ENCODE data around the gene HSPA4L. TPM values are rescaled to one million over a fixed set of nuclear protein-coding genes. Genes with fewer than 3 reads are reported as not detected.

The HSPA4L gene
- total RNA-seq, 1 experiment from 2014 or later = 3.7 TPM

DNA sequence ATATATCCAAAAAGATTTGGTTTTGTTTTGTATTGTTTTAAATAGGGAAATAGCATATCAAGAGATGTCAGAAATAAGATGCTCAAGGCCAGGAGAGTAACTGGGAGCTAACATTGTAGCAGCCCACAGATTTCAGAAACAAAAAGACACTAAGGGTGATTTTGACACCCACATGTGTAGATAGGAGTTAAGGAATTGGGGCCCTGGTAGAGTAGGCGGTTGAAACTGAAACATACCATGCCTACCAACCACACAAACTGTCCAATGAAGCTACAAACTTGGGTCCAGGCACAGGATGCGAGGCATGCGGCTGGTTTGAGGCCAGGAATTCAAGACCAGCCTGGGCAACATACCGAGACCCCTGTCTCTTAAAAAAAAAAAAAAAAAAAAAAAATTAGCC is 6.3 kb upstream of the HSPA4L start:
- H3K27me3 ChIP-seq (replicated peaks) = no peaks in the 10 kb centered on the region
- H3K4me1 ChIP-seq (replicated peaks) = no peaks in the 10 kb centered on the region
- no peaks in the 10 kb centered on the region for H3K9me3 ChIP-seq (replicated peaks)
- H3K36me3 ChIP-seq = no peaks in the 10 kb centered on the region
- no peak for DNase-seq (ENCODE audit: low read depth in 1 of 2, low spot score in 2 of 2)
- no peak overlapping the region for H3K27ac ChIP-seq
- H3K4me3 ChIP-seq = no peak overlapping the region

DNA sequence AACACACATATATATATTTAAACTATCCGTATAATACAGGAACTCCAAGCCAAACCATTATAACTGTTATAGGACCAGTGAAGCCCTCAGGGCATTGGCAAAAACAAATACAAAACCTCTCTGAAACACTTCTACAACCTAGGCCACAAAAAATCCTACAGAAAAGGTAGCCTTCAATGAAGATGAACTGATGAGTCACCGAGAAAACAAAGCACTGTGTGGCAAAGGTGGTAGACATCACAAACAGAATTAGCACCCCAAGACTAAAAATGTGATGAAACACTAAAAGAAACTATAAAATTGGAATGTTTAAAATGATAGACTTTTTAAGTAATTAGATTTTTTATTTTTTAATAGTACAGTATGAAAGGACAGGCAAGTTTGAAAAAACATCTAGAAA is 5.5 kb upstream of the HSPA4L start:
- H3K27ac ChIP-seq = no peak overlapping the region
- no peak for DNase-seq (ENCODE audit: low read depth in 1 of 2, low spot score in 2 of 2)

DNA sequence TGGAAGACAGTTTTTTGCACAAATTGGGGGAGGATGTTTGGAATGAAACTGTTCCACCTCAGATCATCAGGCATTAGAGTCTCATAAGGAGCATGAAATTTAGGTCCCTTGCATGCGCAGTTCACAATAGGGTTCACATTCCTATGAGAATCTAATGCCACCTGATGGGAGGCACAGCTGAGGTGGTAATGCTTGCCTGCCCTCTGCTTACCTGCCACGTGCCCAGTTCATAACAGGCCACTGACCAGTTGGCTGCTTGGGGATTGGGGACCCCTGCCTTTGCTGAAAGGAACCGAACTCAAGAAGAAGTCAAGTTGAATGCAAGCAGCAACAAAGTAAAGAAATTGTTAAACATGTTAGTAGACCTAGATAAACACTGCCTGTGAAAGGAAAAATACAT is 4.6 kb upstream of the HSPA4L start:
- Histone ChIP-seq H3K9me3 (replicated peaks) (no peaks in the 10 kb centered on the region), H3K4me3 (no peak overlapping the region), H3K4me1 (replicated peaks) (peaks cover 9% of the 10 kb centered on the region), H3K36me3 (no peaks in the 10 kb centered on the region), H3K27ac (no peak overlapping the region), H3K27me3 (replicated peaks) (no peaks in the 10 kb centered on the region; the same call in none of the 2 replicates)
- no peak for DNase-seq (ENCODE audit: low read depth in 1 of 2, low spot score in 2 of 2)

More for the DNA sequence above, 5.5 kb upstream of the HSPA4L start:
- H3K27me3 ChIP-seq (replicated peaks) = no peaks in the 10 kb centered on the region; the same call in 1 of the 2 replicates
- no peak overlapping the region for H3K4me3 ChIP-seq
- H3K9me3 ChIP-seq (replicated peaks) = no peaks in the 10 kb centered on the region
- H3K4me1 ChIP-seq (replicated peaks) = peaks cover 5% of the 10 kb centered on the region
- no peaks in the 10 kb centered on the region for H3K36me3 ChIP-seq

DNA sequence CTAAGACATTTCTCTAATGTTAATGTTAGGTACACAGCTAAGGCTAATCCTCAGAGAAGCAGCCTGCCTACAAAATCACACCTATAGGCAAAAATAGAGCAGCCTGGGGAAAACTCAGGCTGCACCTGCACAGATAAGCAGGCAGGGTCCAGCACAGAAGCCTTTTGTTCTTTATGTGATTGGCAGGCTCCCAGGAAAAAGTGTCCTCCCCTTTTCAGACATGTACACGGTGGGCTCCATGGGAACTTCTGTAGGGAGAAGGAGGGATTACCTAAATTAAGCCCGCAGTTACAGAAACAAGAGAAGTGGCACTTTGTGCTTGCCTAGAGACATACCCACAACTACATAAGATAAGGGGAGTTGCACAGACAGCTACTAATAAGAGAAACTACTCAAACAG is 4.0 kb upstream of the HSPA4L start:
- Histone ChIP-seq H3K9me3 (replicated peaks) (no peaks in the 10 kb centered on the region), H3K4me3 (no peak overlapping the region), H3K36me3 (no peaks in the 10 kb centered on the region), H3K4me1 (replicated peaks) (peaks cover 13% of the 10 kb centered on the region), H3K27me3 (replicated peaks) (no peaks in the 10 kb centered on the region; the same call in none of the 2 replicates), H3K27ac (no peak overlapping the region)
- DNase-seq (ENCODE audit: low read depth in 1 of 2, low spot score in 2 of 2) = no peak

DNA sequence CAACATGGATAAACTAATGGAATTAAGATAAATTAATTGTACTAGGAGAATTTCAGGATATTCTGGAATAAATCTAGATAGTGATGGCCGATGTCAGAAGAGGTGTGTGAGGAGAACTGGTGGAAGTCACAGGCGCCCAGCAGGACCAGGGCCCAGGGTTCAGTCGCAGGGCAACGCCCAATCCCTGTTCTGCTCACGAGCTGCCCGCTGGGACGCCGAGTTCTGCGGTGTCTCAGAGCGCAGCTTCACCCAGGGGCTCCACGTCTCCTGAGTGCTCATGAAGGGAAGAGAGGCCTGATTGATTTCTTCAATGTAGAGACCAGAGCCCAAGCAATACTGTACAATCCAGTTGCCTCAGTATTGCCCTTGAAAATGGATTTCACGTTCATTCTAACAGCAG is 1.5 kb upstream of the HSPA4L start:
- no peak for DNase-seq (ENCODE audit: low read depth in 1 of 2, low spot score in 2 of 2)
- no peaks in the 10 kb centered on the region for H3K36me3 ChIP-seq
- H3K27ac ChIP-seq = no peak overlapping the region
- no peak overlapping the region for H3K4me3 ChIP-seq
- peaks cover 20% of the 10 kb centered on the region for H3K4me1 ChIP-seq (replicated peaks)
- H3K27me3 ChIP-seq (replicated peaks) = no peaks in the 10 kb centered on the region; the same call in none of the 2 replicates
- H3K9me3 ChIP-seq (replicated peaks) = no peaks in the 10 kb centered on the region

DNA sequence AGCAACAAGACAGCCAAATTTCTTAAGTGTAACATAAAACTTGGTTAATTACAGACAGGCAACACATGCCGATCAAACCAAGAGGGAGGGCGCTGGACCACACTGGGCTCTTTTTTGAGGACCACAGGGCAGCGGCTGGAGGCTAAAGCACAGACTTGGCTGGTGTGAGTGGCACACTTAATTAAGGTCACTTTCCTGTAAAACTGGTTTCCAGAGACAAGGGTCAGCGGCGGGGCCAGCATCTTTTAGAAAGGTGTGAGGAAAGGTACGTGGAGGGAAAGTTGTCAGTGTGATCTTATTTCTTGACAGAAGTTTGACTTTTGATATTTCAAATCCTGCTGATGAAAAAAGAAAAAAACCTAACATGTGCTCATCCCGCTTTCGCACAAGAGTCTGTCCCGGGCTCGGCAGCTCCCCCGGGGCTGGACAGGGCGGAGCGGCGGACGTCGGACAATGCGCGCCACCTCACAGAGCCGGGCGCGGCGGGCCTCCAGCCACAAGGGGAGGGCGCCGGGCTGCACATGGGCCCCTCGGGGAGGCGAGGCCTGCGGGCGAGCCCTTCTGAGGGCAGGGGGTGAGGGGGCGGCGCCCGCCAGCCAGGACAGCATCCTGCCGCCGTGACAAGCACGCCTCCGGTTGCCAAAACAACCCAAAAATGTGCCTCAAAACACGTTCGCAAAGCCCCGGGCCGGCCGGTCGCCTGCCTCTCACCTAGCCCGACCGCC is 660 bp upstream of the HSPA4L start:
- peak overlapping the region; percentile 52 for H3K4me3 ChIP-seq
- H3K9me3 ChIP-seq (replicated peaks) = no peaks in the 10 kb centered on the region
- peaks cover 20% of the 10 kb centered on the region for H3K4me1 ChIP-seq (replicated peaks)
- peak overlapping the region; percentile 13 for H3K27ac ChIP-seq
- peak; percentile 61 to 62 for DNase-seq (ENCODE audit: low read depth in 1 of 2, low spot score in 2 of 2)
- H3K27me3 ChIP-seq (replicated peaks) = no peaks in the 10 kb centered on the region; the same call in none of the 2 replicates
- no peaks in the 10 kb centered on the region for H3K36me3 ChIP-seq

DNA sequence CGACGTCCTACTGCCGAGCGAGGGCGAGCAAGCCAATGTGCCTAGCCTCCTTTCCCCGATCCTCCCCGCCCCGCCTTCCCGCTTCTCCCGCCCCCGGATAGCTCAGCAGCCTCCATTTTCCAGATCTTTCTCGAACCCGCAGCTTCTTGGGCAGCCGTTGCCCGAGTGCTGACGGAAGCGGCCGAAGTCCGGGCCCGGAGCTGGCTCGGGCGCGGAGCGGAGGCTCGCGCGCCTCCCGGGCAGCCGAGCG is 172 bp upstream of the HSPA4L start:
- peak in 1 of 2 experiments; percentile 78 for DNase-seq (ENCODE audit: low read depth in 1 of 2, low spot score in 2 of 2)
- H3K36me3 ChIP-seq = no peaks in the 10 kb centered on the region
- H3K9me3 ChIP-seq (replicated peaks) = no peaks in the 10 kb centered on the region
- peak overlapping the region; percentile 52 for H3K4me3 ChIP-seq
- peaks cover 20% of the 10 kb centered on the region for H3K4me1 ChIP-seq (replicated peaks)
- peak overlapping the region; percentile 13 for H3K27ac ChIP-seq
- no peaks in the 10 kb centered on the region; the same call in none of the 2 replicates for H3K27me3 ChIP-seq (replicated peaks)

DNA sequence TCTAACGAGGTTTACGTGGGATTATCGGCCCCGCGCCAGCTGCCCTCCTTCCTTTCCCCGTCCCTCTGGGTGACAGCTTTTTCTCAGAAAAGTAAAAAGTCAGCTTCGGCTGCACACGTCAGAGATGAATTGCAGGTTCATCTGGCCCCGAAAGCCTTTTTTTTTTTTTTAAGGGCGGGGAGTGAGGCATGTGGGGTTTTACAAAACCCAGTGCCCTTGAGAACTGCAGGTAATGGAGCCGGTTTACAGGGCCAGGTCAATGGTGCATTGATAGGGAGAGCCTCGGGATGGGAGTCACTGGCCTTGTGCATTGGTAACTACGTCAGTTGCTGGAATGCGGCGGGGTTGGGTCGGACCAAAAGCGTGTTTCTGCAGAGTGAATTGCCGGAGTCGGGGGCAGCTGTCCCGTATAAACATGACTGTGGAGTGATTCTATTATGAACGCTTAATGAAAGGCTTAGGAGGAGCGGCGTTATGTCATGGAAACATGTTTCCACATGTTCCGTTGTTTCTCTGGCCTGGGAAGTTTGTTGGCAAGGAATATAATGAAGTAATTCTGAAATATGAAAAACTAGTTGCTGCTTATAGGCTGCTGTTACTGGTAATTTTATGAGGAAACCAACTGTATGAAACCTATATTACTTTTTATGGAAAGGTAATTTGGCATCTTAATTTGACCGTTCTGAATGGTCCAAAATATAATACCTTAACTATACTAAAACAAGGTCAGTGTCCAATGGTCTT is 1.1 kb downstream of the HSPA4L start:
- H3K4me3 ChIP-seq = peak overlapping the region; percentile 52
- H3K27me3 ChIP-seq (replicated peaks) = no peaks in the 10 kb centered on the region; the same call in none of the 2 replicates
- DNase-seq (ENCODE audit: low read depth in 1 of 2, low spot score in 2 of 2) = peak; percentile 42 to 57
- H3K27ac ChIP-seq = no peak overlapping the region
- H3K4me1 ChIP-seq (replicated peaks) = peaks cover 20% of the 10 kb centered on the region
- no peaks in the 10 kb centered on the region for H3K9me3 ChIP-seq (replicated peaks)
- H3K36me3 ChIP-seq = no peaks in the 10 kb centered on the region

DNA sequence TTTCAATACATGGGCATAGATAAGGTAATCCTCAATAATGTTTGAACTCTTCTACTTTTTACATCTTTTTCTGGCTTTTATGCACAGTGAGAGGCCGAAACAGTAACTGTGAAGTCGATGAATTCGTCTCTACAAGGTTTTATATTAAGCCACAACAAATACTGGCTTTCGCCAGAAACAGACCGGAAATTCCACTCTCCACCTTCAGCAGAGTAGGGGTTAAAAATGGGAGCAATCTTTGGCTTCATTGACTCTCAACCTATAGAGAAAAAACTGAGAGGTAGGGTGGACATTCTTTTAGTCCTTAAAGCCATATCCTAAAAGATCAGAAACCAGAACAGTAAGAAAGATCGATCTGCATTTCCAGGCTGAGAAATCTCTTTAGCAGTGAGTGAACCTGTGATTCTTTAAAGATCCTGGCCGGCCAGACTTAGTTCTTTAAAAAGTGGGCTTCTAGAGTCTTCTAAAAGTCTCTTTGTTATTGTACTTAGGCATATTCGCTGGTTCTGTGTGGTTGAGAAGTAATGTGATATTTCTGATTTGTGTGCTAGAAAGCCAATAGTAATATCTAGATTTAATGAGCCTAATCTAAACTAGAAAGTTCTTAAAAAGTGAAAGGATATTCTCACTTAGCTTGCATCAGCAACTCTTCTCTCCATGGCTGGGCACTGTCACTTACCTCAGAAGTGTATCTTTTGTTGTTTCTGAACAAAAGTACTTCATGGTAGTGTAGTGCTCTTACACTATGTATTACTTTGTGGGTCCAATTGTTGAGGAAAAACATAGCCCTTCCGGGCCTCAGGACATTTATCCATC is 2.0 kb downstream of the HSPA4L start:
- H3K36me3 ChIP-seq = no peaks in the 10 kb centered on the region
- no peak overlapping the region for H3K27ac ChIP-seq
- H3K27me3 ChIP-seq (replicated peaks) = no peaks in the 10 kb centered on the region; the same call in none of the 2 replicates
- DNase-seq (ENCODE audit: low read depth in 1 of 2, low spot score in 2 of 2) = peak in 1 of 2 experiments; percentile 5
- H3K4me3 ChIP-seq = 0 out of 2 replicates have a peak overlapping the region, but pooled peaks have one; percentile 3
- H3K4me1 ChIP-seq (replicated peaks) = peaks cover 20% of the 10 kb centered on the region
- H3K9me3 ChIP-seq (replicated peaks) = no peaks in the 10 kb centered on the region

DNA sequence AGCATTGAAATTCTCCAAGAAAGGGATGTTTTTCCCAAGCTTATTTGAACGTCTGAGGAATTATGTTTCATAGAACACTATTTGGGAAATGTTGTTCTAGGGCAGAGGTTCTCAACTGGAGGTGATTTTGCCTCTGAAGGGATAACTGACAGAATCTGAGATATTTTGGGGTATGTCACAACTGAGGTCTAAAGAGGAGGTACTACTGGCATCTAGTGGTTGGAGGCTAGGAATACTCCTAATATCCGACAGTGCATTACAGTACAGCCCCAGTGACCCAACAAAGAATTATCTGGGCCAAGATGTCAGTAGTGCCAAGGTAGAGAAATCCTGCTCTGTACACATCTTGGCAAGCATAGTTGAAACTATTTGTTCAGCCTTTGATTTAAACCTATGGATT is 6.4 kb downstream of the HSPA4L start:
- Histone ChIP-seq H3K4me3 (no peak overlapping the region), H3K36me3 (no peaks in the 10 kb centered on the region), H3K9me3 (replicated peaks) (no peaks in the 10 kb centered on the region), H3K4me1 (replicated peaks) (peaks cover 3% of the 10 kb centered on the region; the same call in 1 of the 2 replicates), H3K27ac (no peak overlapping the region), H3K27me3 (replicated peaks) (no peaks in the 10 kb centered on the region)
- DNase-seq (ENCODE audit: low read depth in 1 of 2, low spot score in 2 of 2) = no peak

DNA sequence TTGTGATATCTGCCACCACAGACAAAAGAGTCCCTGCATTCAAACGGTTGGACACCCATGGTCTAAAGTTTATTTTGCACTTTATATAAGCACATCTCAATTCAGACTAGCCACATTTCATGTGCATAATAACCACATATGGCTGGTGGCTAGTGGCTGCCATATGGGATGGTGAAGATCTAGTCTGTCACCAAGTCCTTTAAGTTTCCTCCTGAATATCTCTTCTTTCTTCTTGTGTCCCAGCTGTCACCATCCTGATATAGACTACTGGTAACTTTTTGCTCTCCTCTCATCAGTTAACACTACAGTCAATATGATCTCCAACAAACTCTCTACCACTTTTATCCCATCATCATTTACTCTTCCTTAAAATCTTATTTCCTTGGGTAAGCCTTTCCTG is 9.3 kb downstream of the HSPA4L start:
- no peak overlapping the region for H3K27ac ChIP-seq
- H3K4me3 ChIP-seq = no peak overlapping the region
- H3K27me3 ChIP-seq (replicated peaks) = no peaks in the 10 kb centered on the region
- no peak for DNase-seq (ENCODE audit: low read depth in 1 of 2, low spot score in 2 of 2)
- H3K4me1 ChIP-seq (replicated peaks) = no peaks in the 10 kb centered on the region
- H3K9me3 ChIP-seq (replicated peaks) = no peaks in the 10 kb centered on the region
- no peaks in the 10 kb centered on the region for H3K36me3 ChIP-seq

DNA sequence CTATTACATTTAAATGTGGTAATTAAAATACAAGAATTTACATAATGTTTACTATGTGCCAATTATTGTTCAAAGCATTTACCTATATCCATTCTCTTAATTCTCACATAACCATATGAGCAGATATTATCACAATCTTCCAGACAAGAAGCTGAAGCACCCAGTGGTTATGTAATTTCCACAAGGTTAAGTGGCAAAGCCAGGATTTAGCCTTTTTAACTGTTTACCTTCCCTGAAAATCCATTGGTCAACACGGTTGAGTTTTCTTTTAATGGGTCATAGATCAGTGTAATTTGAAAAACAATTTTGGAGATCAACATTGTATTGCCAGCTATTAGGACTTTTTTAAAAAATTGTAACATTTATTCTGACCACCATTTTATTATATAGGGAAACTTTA is 11.4 kb downstream of the HSPA4L start:
- Histone ChIP-seq H3K27ac (no peak overlapping the region), H3K36me3 (no peaks in the 10 kb centered on the region)

DNA sequence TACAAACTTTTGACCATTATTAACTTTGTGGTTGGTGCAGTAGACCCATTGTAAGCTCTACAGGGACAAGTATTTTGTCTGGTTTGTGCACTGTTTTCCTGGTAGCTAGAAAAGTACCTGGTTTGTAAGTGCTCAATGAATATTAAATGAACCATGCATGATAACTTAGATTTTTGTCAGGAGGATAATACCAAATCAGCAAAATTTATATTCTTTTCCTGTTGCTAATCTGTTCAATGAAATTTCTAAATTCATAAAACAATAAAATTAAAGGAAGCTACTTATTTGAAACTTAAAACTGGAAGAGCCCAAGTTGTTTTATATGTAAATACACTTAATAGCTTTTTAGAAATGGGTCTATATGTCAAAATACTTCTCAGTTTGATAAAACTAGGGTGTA is 17.6 kb downstream of the HSPA4L start:
- DNase-seq (ENCODE audit: low read depth in 1 of 2, low spot score in 2 of 2) = no peak
- H3K4me3 ChIP-seq = no peak overlapping the region
- no peaks in the 10 kb centered on the region for H3K4me1 ChIP-seq (replicated peaks)
- H3K27ac ChIP-seq = no peak overlapping the region
- H3K9me3 ChIP-seq (replicated peaks) = no peaks in the 10 kb centered on the region
- H3K36me3 ChIP-seq = no peaks in the 10 kb centered on the region
- no peaks in the 10 kb centered on the region for H3K27me3 ChIP-seq (replicated peaks)

More for the DNA sequence above, 11.4 kb downstream of the HSPA4L start:
- H3K9me3 ChIP-seq (replicated peaks) = no peaks in the 10 kb centered on the region
- H3K4me1 ChIP-seq (replicated peaks) = no peaks in the 10 kb centered on the region
- DNase-seq (ENCODE audit: low read depth in 1 of 2, low spot score in 2 of 2) = no peak
- no peaks in the 10 kb centered on the region for H3K27me3 ChIP-seq (replicated peaks)
- H3K4me3 ChIP-seq = no peak overlapping the region
